Activated T-helper 2 cell treated with anti-CD3 and anti-CD28 coated beads, Interferon-gamma antibody, Interleukin-2, Interleukin-4, amounts not matched to agents 10 μg/mL and 5 μg/mL and 100 μg/mL, durations not matched to agents 14 hours and 24 hours and 36 hours (primary cell): Measurements from ENCODE around the gene KLHL21. TPM values are rescaled to one million over a fixed set of nuclear protein-coding genes. Genes with fewer than 3 reads are reported as not detected.

Experiments
- DNase-seq: peaks from one replicate; pipeline ENCODE4 v3.0.0; 2021; ENCODE audit warnings: low spot score
- H3K27ac Mint-ChIP-seq: one replicate; pipeline ENCODE4 v1.8.0; 2021; ENCODE audit warnings: mixed read lengths
- H3K27me3 Mint-ChIP-seq: one replicate; pipeline ENCODE4 v1.8.0; 2021; ENCODE audit warnings: low read depth, mixed read lengths
- H3K36me3 Mint-ChIP-seq: one replicate; pipeline ENCODE4 v1.8.0; 2021; ENCODE audit warnings: low read depth, mixed read lengths
- H3K4me1 Mint-ChIP-seq: one replicate; pipeline ENCODE4 v1.8.0; 2021; ENCODE audit warnings: low read depth, mixed read lengths
- H3K4me3 Mint-ChIP-seq: one replicate; pipeline ENCODE4 v1.8.0; 2021; ENCODE audit warnings: low read depth, mild to moderate bottlenecking, moderate library complexity, mixed read lengths
- H3K9me3 Mint-ChIP-seq: one replicate; pipeline ENCODE4 v1.8.0; 2021; ENCODE audit warnings: mixed read lengths
- intact Hi-C: fragments of 100-400 bp; cut with micrococcal nuclease; formaldehyde crosslinking; loops from one replicate; pipeline ENCODE4 v1.15.1; 2023
- total RNA-seq: library from RNA; stranded (reverse); gene quantifications from 2 replicates; pipeline ENCODE4 v1.2.3, GENCODE V29; 2022

The KLHL21 gene
- total RNA-seq, 1 donor from 2014 or later = 21.3 TPM

- intact Hi-C loops = no loop called here
- DNase-seq = no peak
- Mint-ChIP-seq H3K9me3 (no peaks in the 10 kb centered on the region), H3K27ac (no peak overlapping the region), H3K4me3 (no peak overlapping the region), H3K27me3 (no peaks in the 10 kb centered on the region), H3K4me1 (peaks cover 6% of the 10 kb centered on the region), H3K36me3 (peaks cover 53% of the 10 kb centered on the region)
These were observed 11.0 kb downstream of the KLHL21 start for GRCh38 chr1:6591644-6592043.

- H3K27me3 Mint-ChIP-seq = no peaks in the 10 kb centered on the region
- H3K4me3 Mint-ChIP-seq = no peak overlapping the region
- H3K9me3 Mint-ChIP-seq = no peaks in the 10 kb centered on the region
- DNase-seq = no peak
- intact Hi-C loops = no loop called here
- no peak overlapping the region for H3K27ac Mint-ChIP-seq
- peaks cover 49% of the 10 kb centered on the region for H3K36me3 Mint-ChIP-seq
- peaks cover 6% of the 10 kb centered on the region for H3K4me1 Mint-ChIP-seq
These were observed 11.4 kb downstream of the KLHL21 start for GRCh38 chr1:6591222-6591621.

GRCh38 chr1:6590046-6590445 lies 12.6 kb downstream of the KLHL21 start:
- no peak for DNase-seq
- no peaks in the 10 kb centered on the region for H3K9me3 Mint-ChIP-seq
- H3K27ac Mint-ChIP-seq = no peak overlapping the region
- no peaks in the 10 kb centered on the region for H3K27me3 Mint-ChIP-seq
- peaks cover 6% of the 10 kb centered on the region for H3K4me1 Mint-ChIP-seq
- H3K36me3 Mint-ChIP-seq = peaks cover 38% of the 10 kb centered on the region
- H3K4me3 Mint-ChIP-seq = no peak overlapping the region
- intact Hi-C loops = no loop called here

- Mint-ChIP-seq H3K36me3 (peaks cover 33% of the 10 kb centered on the region), H3K9me3 (no peaks in the 10 kb centered on the region), H3K27me3 (no peaks in the 10 kb centered on the region), H3K4me1 (peaks cover 12% of the 10 kb centered on the region), H3K27ac (no peak overlapping the region), H3K4me3 (no peak overlapping the region)
- DNase-seq = no peak
- intact Hi-C loops = no loop called here
These were observed 13.7 kb downstream of the KLHL21 start for GRCh38 chr1:6588893-6589520.

GRCh38 chr1:6588128-6588892 lies 14.4 kb downstream of the KLHL21 start:
- Mint-ChIP-seq H3K27ac (no peak overlapping the region), H3K27me3 (no peaks in the 10 kb centered on the region), H3K4me3 (no peak overlapping the region), H3K9me3 (no peaks in the 10 kb centered on the region), H3K4me1 (peaks cover 12% of the 10 kb centered on the region), H3K36me3 (peaks cover 27% of the 10 kb centered on the region)
- intact Hi-C loops = no loop called here
- no peak for DNase-seq

- Mint-ChIP-seq H3K36me3 (peaks cover 23% of the 10 kb centered on the region), H3K27me3 (no peaks in the 10 kb centered on the region), H3K4me1 (peaks cover 14% of the 10 kb centered on the region), H3K27ac (no peak overlapping the region), H3K9me3 (no peaks in the 10 kb centered on the region), H3K4me3 (no peak overlapping the region)
- intact Hi-C loops = no loop called here
- DNase-seq = no peak
These were observed 15.2 kb downstream of the KLHL21 start for GRCh38 chr1:6587261-6588005.

- no peak overlapping the region for H3K27ac Mint-ChIP-seq
- peaks cover 21% of the 10 kb centered on the region for H3K4me1 Mint-ChIP-seq
- no peaks in the 10 kb centered on the region for H3K27me3 Mint-ChIP-seq
- peaks cover 23% of the 10 kb centered on the region for H3K36me3 Mint-ChIP-seq
- no peaks in the 10 kb centered on the region for H3K9me3 Mint-ChIP-seq
- H3K4me3 Mint-ChIP-seq = no peak overlapping the region
- intact Hi-C loops = no loop called here
- DNase-seq = no peak
These were observed 16.3 kb downstream of the KLHL21 start for GRCh38 chr1:6586404-6586816.

GRCh38 chr1:6585841-6586240 lies 16.8 kb downstream of the KLHL21 start:
- Mint-ChIP-seq H3K27me3 (no peaks in the 10 kb centered on the region), H3K9me3 (no peaks in the 10 kb centered on the region), H3K4me3 (no peak overlapping the region), H3K4me1 (peaks cover 24% of the 10 kb centered on the region), H3K27ac (no peak overlapping the region), H3K36me3 (peaks cover 24% of the 10 kb centered on the region)
- no peak for DNase-seq
- intact Hi-C loops = no loop called here

- Mint-ChIP-seq H3K4me3 (no peak overlapping the region), H3K36me3 (peaks cover 25% of the 10 kb centered on the region), H3K27ac (peak overlapping the region; percentile 9), H3K4me1 (peaks cover 30% of the 10 kb centered on the region), H3K27me3 (no peaks in the 10 kb centered on the region), H3K9me3 (no peaks in the 10 kb centered on the region)
- intact Hi-C loops = no loop called here
- DNase-seq = no peak
These were observed 17.5 kb downstream of the KLHL21 start for GRCh38 chr1:6585081-6585722.

GRCh38 chr1:6584126-6585080 lies 18.3 kb downstream of the KLHL21 start:
- Mint-ChIP-seq H3K4me1 (peaks cover 33% of the 10 kb centered on the region), H3K27me3 (no peaks in the 10 kb centered on the region), H3K36me3 (peaks cover 18% of the 10 kb centered on the region), H3K27ac (peak overlapping the region; percentile 9), H3K9me3 (no peaks in the 10 kb centered on the region), H3K4me3 (no peak overlapping the region)
- intact Hi-C loops = no loop called here
- DNase-seq = no peak

GRCh38 chr1:6582370-6582769 lies 20.3 kb downstream of the KLHL21 start:
- intact Hi-C loops = no loop called here
- Mint-ChIP-seq H3K9me3 (no peaks in the 10 kb centered on the region), H3K27me3 (no peaks in the 10 kb centered on the region), H3K36me3 (peaks cover 11% of the 10 kb centered on the region), H3K4me1 (peaks cover 36% of the 10 kb centered on the region), H3K27ac (peak overlapping the region; percentile 62), H3K4me3 (peak overlapping the region; percentile 57)
- no peak for DNase-seq
